Endometrium (tissue), 2 donors: ENCODE results near the gene KLHL30.

Source experiments
- FAIRE-seq: peaks from 2 replicates; lab custom pipeline; 2012; peaks lifted over from hg19 to GRCh38; lab: Jason Lieb, UNC
- donor health status: control.
- donor health status: control.

KLHL30 gene, protein sequence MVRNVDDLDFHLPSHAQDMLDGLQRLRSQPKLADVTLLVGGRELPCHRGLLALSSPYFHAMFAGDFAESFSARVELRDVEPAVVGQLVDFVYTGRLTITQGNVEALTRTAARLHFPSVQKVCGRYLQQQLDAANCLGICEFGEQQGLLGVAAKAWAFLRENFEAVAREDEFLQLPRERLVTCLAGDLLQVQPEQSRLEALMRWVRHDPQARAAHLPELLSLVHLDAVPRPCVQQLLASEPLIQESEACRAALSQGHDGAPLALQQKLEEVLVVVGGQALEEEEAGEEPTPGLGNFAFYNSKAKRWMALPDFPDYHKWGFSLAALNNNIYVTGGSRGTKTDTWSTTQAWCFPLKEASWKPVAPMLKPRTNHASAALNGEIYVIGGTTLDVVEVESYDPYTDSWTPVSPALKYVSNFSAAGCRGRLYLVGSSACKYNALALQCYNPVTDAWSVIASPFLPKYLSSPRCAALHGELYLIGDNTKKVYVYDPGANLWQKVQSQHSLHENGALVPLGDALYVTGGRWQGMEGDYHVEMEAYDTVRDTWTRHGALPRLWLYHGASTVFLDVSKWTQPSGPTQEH

DNA sequence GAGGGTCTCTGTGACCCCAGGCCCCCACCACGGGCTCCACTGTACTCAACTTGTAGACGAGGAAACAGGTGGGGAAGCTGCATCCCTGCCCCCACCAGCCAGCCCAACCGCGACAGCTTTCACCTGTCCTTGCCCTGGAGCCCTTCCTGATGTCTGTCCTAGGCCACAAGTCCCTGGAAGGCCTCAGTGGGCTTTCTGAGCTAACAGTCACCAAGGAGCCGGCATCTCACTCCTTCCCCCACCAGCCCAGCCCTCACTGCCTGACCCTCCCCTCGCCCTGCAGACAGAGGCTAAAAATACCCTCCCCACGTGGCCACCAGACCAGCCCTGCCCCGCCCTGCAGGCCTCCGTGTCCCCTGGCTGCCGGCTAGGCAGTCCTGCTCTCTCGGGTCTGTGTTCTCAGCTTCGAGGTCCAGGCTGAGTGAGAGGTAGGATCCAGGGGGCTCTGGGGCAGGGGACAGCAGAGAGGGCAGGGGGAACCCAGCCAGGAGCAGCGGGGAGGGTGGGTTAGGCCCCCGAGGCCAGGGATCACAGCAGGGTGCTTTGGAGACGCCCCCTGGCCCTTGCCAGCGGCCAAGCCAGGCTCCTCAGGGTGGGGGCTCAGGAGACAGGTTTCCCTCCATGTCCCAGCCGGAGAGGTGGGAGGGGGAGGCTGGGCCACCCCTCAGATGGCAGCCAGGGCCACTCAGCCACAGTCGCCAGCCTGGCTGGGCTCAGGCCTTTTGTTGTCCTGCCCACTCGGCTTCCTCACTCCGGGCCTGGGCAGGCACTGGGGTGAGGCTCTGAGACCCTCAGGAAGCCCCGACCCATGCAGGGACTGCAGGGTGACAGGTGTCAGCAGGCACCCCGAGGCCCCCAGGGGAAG lies at the start of gene KLHL30:
TSS of gene KLHL30 (plus strand) at position 338 of the 865 bp plus-strand sequence. CDS start 2,087 bp downstream, outside the sequence.
- FAIRE-seq: no peak

DNA sequence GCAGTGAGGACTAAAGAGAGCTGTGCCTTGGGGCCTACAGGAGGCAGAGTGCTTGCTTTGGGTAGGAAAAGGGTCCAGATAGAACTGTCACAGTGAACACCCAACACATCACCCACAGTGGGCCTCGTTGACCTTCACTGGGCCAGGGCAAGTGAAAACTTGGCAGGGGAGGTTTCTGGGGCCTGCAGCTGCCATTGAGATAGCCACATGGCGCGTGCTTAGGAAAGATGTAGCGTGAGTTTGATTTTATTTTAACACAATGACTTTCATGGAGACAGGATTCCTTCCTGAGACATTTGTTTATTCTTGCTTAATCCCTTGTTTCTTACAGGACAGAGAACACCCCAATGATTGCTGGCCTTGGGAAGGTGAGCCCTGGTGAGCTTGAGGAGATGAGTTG lies 47.6 kb upstream of the KLHL30 start:
- FAIRE-seq: no peak

DNA sequence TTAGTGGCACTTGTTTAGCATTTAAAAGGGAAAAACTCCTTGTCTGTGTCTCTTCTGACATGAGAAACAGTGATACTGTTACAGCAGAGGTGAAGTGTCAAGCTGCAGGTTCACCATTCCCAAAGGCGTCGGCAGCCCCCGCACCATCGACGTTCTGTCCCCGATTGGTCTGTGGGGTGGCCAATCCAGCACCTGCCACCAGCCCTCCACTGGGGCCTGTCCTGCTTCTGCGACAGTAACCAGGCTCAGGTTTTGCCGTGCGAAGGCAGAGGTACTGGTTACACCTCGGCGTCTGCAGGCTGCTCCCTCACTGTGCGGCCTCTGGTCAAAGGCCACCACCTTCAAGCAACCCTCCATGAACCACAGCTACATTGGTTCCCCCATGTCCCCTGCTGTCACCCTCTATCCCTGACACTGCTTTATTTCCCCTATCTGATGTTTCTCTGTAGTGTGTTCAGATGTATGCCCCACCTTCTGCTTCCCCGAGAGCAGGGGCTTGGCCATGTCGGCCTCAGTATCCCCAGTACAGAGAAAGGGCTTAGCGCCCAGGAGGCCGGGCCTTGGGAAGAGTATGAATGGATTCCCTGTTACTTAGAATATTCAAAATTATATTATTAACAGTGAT lies 46.9 kb upstream of the KLHL30 start:
- no peak for FAIRE-seq

DNA sequence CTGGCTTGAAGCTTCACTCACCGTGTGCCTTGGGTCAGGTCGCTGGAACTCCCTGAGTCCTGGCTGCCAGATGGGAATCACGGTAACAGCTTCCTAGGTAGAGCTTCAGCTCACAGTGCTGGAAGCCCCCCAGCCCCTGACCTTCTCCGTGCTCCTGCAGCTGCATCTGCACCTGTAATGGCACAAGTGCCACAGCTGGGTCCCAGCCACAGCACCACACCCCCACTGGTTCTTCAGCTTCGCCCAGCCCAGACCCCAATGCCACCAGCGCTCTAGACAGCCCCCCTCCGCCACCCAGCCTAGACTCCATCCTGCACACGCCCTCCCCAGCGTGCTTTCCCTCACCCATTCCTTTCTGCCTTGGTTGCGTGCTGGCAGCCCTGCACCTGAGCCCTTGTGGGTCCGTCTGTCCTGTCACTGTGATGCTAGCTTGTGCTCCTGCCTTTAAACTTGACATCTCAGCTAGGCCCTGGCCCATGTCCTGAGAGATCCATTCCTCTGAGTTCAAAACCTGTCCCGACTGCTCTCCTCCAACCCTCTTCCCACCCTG lies 45.9 kb upstream of the KLHL30 start:
- no peak for FAIRE-seq

DNA sequence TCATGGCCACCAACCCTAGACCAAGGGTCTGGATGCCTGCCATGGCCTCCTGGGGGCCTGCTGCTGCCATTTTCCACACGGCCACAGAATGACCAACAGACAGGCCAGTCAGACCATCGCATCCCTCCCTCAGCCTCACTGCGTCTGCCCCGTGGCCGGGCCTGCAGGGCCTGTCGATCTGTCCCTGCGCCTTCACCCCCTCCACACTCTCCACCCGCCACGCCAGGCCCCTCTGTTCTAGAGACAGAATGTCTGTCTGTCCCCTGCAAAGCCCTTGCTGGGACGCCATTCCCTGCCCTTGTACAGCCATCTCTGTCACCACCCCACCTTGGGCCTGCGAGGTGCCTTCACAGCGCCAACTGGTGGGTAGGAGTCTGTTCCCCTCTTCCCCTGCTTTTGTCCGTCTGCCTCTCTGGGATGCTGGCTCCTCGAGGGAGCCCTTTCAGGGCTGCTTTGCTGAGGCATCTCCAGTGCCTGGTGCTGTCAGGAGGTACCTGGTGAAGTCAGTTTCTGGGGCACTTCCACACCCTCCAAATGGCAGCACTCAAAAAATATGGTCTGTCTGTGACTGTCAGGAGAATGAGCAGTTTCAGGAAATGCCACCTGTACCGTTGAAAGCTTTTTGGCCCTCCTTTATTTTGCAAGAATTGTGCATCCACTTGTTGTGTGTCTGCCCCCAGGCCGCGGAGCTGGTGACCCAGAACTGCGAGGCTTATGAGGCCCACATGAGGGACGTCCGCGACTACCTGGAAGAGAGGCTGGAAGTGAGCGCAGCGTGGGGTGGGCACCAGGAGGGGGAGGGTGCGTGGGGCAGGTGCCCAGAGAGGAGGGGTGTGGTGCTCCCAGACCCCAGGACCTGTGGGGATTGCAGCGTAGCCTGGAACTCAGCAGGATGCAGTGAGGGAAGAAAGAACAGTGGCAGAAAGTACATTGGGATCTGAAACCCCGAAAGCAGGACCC lies 45.0 kb upstream of the KLHL30 start:
- FAIRE-seq: no peak

DNA sequence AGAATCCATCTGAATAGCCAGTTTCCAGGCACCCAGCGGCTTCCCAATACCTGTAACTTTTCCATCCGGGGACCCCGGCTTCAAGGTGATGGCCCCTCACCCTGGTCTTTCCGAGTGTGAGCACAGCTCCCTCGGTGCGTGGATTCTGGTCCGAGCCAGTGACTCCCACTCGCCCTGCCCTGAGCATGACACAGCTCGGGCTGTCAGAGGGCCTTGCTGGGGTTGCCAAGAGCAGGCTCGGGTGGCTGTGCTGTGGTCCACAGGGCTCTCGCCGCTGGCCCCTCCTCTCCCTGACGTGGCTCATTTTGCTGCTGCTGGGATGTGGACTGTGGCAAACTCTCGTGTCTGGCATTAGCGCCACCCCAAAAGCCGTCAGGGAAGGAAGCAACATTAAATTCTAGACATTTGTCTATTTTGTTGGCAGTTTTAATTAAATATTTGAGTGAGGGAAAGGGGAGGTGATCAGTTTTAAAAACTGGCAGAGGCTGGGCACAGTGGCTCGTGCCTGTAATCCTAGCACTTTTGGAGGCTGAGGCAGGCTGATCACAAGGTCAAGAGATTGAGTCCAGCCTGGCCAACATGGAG lies 43.9 kb upstream of the KLHL30 start:
- FAIRE-seq: no peak

DNA sequence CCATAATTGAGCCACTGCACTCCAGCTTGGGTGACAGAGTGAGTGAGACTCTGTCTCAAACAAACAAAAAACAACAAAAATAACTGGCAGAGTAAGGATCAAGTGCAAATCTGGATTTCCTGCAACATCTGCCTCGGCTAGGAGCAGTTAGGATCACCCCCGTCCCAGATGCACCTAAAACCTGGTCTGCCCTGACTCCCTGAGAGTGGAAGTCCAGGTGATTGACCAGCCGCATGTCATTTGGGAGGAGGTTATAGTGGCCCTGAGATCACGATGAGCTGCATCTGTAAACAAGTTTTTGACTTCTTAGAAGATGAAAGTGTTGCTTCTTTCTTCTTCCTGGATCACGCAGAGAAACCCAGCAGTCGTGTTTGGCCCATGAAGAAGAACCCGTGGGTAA lies 43.3 kb upstream of the KLHL30 start:
- no peak for FAIRE-seq

DNA sequence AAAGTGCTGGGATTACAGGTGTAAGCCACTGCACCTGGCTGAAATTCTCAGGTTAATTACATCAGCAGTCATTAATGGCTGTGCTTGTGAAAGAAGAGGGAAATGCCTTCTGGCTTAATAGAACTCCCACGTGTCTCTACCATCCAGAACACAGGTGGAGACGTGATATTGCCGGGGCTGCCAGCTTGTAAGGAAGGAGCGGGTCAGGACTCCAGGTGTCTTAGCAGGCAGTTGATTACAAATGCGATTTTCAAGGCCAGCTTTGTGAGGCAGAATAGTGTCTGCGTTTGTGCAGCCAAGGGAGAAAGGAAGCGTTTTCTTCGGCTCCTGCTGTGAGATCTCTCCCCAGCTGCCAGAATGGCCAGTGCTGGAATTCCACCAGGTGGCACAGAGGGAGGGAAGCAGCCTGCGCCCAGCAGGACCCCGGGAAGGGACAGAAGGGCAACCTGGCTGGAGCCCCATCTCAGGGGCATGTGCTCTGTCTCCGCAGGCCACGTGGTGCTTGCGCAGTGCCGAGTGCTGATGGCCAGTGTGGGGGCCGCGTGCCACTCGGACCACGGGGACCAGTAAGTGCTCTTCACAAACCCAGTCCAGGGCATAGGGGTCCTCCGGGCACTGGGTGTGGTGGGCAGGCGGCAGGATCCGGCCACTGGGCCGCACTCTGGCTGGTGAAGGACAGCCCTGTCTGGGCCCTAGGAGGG lies 42.0 kb upstream of the KLHL30 start:
- FAIRE-seq: no peak

DNA sequence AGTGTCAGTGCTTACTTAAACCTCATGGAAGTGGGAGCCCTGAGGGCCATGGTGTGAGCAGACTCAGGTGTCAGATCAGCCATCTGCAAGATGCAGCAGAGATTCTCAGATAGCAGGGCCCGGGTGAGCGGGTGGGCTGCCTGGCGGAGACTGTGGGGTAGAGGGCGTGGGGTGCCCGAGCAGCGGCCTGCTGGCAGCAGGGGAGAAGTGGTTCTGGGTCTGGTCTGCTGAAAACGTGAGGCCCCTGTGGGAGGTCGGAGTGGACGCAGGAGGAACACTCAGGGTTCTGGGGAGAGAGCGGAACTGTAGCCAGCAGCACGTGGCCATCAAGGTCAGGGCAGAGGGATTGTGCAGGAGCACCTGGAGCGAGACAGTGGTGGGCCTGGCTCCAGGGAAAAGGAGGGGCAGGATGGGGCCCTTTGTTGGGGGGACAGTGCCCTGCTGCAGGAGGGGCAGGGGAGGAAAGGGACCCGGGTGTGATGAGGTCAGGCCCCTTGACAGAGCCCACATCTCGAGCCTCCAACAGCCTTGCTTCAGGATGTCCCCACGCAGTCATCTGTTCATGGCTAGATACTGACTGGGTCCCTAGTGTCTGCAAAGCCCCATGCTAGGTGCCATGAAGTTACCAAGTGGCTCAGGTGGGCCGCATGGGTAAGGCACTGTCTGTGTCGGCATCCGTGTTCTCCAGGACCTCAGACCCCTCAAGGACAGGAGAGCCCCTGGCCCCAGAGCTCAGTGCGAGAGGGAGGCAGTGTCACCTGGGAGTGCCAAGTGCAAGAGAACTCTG lies 41.1 kb upstream of the KLHL30 start:
- no peak for FAIRE-seq

DNA sequence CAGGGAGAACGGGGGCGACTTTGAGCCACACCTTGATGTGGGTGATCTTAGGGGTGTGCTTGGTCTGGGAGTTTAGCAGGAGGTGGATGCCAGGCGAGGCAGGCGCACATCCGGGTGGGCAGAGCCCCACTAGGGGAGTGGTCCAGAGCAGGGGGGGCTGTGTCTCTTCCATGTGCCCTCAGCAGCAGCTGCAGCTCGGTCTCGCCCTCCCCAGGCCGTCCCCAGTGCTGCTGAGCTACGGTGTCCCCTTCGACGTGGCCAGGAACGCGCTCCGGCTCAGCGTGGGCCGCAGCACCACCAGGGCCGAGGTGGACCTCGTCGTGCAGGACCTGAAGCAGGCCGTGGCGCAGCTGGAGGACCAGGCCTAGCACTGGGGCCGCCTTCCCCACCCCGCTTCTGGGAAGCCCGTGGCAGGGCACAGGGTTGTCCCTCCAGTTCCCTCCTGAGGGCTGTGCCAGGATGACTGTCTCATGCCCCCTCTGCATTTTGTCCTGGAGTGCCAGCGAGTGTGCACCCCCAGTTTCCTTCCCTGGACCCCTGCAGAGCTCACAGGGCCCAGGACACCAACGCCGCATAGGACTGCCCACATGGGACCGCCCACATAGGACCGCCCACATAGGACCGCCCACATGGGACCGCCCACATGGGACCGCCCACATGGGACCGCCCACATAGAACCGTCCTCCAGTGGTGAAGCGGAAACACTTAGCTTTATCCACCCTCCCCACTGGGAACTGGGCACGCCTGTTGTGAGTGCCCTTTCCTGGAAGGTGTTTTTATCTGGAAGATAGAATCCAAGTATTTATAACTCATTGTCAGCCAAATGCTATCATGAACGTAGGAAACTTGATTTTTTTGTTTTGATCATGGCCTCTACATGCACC lies 40.2 kb upstream of the KLHL30 start:
- FAIRE-seq: no peak

DNA sequence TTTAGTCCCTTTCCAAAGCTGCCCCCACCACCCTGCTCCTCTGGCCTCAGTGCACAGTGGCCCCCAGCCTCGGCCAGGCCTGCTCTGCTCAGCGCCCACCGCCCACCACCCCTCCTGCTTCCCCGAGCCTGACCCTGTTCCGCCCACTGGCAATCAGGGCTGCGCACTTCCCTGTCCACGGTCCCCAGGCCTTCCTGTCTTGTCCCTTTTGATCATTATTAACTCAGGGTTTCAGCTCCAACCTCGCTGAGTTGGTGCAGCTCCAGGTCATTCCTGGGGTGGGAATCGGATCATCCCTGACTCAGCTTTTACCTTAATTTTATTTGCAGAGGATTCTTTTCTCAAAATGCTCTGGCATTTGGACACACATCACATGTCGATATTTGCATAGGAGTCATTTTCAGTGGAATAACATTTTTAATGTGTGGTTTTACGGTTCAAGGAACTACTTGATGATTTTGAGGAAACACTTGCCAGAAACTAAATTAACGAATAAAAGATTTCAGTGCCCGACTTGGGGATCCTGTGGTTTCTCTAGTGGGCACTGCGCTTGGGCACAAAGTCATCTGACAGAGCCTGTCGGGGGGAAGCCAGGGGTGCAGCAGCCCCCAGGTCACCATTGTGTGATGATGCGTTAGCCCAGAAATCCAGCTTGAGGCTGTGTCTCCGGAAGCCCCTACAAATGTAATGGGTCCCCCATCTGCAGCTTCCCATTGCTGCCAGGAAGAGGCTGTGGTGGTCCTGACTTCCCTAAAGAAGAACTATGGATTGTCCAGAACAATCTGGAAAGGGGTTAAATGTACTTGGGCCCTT lies 39.4 kb upstream of the KLHL30 start:
- no peak for FAIRE-seq

DNA sequence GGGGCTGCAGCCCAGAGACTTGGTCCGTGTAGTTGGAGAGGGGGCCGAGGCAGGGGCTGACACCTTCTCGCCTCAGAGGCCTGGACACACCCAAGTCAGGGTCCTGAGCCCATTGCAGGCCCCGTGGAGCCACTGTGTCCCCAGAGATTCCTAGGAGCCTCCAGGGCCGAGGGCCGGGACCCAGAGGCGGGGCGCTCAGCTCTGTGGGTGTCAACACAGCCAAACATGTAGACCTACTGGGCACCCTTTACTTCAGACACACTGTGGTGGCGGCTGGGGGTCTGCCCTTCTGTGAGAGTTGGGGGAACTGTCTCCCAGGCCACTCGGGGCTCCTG lies 38.8 kb upstream of the KLHL30 start:
- FAIRE-seq: no peak

DNA sequence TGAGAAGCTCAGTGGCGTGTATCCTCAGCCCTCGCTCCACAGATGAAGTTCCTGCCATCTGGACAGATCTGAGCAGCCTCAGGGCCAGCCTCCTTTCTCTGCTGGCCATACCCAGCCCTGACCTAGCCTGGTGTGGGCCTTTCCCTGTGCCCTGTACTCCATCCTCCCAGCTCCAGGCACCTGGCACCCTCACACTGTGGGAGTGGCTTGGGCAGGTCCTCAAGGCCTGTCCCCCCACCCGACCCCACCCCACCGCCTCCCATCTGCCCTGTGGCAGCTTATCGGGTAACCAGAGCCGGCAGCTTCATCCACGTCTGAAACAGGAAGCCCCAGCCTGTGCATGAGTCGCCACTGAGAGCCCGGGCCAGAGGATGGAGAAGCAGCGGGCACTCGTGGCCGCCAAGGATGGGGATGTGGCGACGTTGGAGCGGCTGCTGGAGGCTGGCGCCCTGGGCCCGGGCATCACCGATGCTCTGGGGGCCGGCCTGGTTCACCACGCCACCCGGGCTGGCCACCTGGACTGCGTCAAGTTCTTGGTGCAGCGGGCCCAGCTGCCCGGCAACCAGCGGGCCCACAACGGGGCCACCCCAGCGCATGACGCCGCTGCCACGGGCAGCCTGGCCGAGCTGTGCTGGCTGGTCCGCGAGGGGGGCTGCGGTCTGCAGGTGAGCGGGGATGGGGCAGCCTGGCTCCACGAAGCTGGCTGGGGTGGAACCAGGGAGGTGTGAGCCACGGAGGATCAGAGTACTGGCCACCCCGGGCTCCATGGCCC lies 38.2 kb upstream of the KLHL30 start, which contains the start of gene ESPNL:
TSS of gene ESPNL (plus strand) at position 292 of the 772 bp plus-strand sequence. CDS start at position 372, 80 bp downstream.
- FAIRE-seq: no peak

DNA sequence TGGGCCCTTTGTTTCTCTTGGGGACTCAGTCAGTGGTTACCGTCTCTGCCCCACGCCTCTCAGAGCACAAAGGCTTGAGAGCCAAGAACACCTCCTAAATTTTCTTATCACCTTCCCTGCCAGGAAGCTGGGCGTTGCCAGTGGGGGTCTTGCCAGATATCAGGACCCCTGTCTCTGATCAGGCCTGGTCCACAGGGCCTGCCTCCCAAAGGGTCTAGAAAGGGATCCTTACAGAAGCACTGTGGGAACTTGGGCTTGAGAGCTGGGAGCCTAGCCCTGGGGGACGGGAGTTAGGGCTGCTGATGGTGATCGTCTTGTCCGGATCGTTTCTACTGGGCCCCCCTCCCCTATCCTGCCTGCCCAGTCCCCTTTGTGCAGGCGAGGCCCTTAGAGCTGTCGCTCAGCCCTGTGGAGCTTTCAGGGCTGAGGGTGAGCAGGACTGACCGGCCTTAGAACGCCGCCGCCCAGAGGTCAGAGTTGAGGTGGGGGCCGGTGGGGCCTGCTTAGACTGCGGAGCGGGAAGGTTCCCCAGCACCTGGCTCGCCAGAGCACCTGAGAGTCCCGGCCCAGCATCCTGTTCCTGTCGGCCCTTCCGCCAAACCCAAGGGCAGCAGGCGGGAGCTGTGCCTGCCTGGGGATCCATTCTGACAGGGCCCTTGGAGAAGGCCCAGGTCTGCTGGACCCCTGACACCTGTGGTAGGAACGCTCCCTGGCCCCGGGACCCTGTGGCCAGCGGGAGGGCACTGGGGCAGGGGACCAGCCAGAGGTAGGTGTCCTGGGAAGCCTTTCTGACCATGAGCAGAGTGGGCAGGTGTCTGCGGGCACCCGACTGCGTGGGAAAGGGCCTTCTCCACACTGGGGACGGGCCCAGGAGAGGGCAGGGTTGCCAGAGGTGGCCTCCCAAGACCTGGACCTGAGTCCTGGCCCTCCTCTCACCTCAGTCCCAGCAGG lies 37.4 kb upstream of the KLHL30 start:
- FAIRE-seq: no peak
